ENCODE measurements around the gene HACD2. TPM values are rescaled to one million over a fixed set of nuclear protein-coding genes. Genes with fewer than 3 reads are reported as not detected.

HACD2 gene
- total RNA-seq, 2 experiments from 2014 or later, result 24.3 to 28.8 TPM

DNA sequence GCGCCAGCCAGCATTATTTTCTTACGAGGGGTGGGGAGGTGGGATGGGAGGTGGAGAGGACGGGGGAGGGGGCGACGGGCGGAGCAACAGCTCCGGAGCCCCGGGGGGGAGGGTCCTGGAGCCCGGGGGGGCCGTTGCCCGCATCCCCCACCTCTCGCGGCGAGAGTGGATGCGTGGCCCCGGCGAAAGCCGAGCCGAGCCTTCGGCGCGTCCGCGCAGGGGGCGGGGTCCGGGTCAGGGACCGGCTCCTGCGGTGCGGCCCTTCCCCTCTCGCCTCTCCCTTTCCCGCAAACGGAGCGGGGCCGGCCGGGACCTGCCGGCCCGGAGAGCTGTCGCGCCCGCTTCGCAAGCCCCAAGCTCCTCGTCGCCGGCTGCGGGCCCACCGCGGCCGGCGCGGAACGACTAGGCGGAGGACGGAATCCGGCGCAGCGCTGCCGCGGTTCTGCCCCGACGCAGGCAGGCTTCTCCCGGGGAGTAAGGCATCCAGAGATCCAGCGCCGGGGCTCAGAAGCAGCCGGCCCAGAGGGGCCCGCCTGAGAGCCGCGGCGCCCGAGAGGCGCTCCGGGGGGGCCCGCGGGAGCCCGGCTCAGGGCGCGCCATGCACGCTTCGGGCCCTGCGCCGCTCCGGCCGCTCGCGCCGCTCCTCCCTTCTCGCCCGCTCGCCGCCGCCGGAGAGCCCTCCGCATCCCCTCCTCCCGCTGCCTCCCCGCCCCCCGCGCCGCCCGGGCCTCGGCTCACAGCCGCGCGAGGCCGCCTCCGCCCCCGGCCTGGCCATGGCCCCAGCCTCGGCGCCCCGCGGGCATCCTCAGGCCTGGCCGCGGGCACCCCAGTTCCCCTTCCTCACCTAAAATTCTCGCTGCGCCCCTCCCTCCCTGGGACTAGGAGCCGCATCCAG is 135.5 kb downstream of the HACD2 start:
- peaks cover 7% of the 10 kb centered on the region for H3K4me1 Mint-ChIP-seq
- no peaks in the 10 kb centered on the region for H3K9me3 Mint-ChIP-seq
- no peak overlapping the region for H3K4me3 Mint-ChIP-seq
- CTCF ChIA-PET, result no interaction called here
- POLR2A ChIA-PET, result no interaction called here
- no peaks in the 10 kb centered on the region for H3K36me3 Mint-ChIP-seq (ENCODE audit: low read depth)
- no peak for DNase-seq
- peaks cover 57% of the 10 kb centered on the region for H3K27me3 Mint-ChIP-seq
- no peak overlapping the region for H3K27ac Mint-ChIP-seq

DNA sequence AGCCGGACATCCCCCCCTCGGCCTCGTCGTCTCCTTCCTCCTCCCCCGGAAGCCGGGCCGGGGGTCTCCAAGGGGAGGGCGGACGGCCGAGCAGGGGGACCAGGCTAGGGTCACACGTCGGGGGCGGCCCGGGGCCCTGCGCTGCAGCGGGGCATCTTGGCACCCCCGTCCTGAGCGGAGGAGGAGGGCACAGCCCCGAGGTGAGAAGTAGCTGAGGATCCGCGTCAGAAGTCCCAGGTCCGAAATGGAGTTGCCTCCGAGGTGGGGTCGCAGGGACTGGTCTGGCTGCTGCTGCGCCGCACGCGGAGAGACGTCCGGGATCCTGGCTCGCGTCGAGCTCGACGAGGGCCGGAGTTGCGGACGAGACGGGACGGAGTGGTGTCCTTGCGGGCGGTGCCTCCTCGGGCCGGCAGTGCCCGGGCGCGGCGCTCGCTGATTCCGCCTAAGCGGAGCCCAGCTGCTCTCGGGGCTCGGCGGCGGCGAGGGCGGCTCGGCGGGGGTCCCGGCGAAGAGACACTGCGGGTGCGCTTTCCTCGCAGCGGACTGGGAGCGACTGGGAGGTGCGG is 136.2 kb downstream of the HACD2 start, which contains the start of gene ADCY5:
ADCY5 (minus strand) TSS at position 555 of the 566 bp plus-strand sequence; CDS start at position 10, 545 bp downstream.
- Mint-ChIP-seq H3K27ac (no peak within 1 kb of the TSS), H3K27me3 (peaks cover 60% of the 10 kb centered on the region), H3K4me1 (peaks cover 7% of the 10 kb centered on the region), H3K9me3 (no peaks in the 10 kb centered on the region), H3K36me3 (ENCODE audit: low read depth) (no peaks in the 10 kb centered on the region), H3K4me3 (no peak within 1 kb of the TSS)
- DNase-seq, result no peak
- POLR2A ChIA-PET, result no interaction called here
- CTCF ChIA-PET, result interaction anchor here (1.2 kb wide), 1 partner anchor 50 kb away, joined by 3 read pairs; no protein-coding TSS in a partner anchor

- H3K27me3 Mint-ChIP-seq, result peaks cover 60% of the 10 kb centered on the region
- no peak overlapping the region for H3K27ac Mint-ChIP-seq
- peaks cover 7% of the 10 kb centered on the region for H3K4me1 Mint-ChIP-seq
- no peaks in the 10 kb centered on the region for H3K36me3 Mint-ChIP-seq (ENCODE audit: low read depth)
- ChIA-PET POLR2A (no interaction called here), CTCF (interaction anchor here (0.6 to 1.9 kb wide), 4 partner anchors 11 to 50 kb away, joined by 3 to 7 read pairs (median 3); no protein-coding TSS in a partner anchor)
- H3K9me3 Mint-ChIP-seq, result no peaks in the 10 kb centered on the region
- H3K4me3 Mint-ChIP-seq, result no peak overlapping the region
- peak; percentile 30 for DNase-seq
Measured at GRCh38 chr3:123447749-123448517, 136.9 kb downstream of the HACD2 start.

GRCh38 chr3:123447416-123447748 is 137.5 kb downstream of the HACD2 start:
- no peaks in the 10 kb centered on the region for H3K36me3 Mint-ChIP-seq (ENCODE audit: low read depth)
- no peaks in the 10 kb centered on the region for H3K9me3 Mint-ChIP-seq
- ChIA-PET CTCF (interaction anchor here (0.6 to 1.9 kb wide), 3 partner anchors 11 to 41 kb away, joined by 3 to 7 read pairs (median 3); no protein-coding TSS in a partner anchor), POLR2A (no interaction called here)
- H3K27me3 Mint-ChIP-seq, result peaks cover 60% of the 10 kb centered on the region
- no peak overlapping the region for H3K4me3 Mint-ChIP-seq
- no peak overlapping the region for H3K27ac Mint-ChIP-seq
- H3K4me1 Mint-ChIP-seq, result peaks cover 7% of the 10 kb centered on the region
- no peak for DNase-seq

- H3K4me1 Mint-ChIP-seq, result peaks cover 7% of the 10 kb centered on the region
- POLR2A ChIA-PET, result no interaction called here
- CTCF ChIA-PET, result interaction anchor here (1.5 to 1.9 kb wide), 2 partner anchors 10 to 36 kb away, joined by 3 to 7 read pairs; no protein-coding TSS in a partner anchor
- no peak for DNase-seq
- H3K4me3 Mint-ChIP-seq, result no peak overlapping the region
- peaks cover 58% of the 10 kb centered on the region for H3K27me3 Mint-ChIP-seq
- H3K36me3 Mint-ChIP-seq (ENCODE audit: low read depth), result no peaks in the 10 kb centered on the region
- H3K27ac Mint-ChIP-seq, result no peak overlapping the region
- H3K9me3 Mint-ChIP-seq, result no peaks in the 10 kb centered on the region
Measured at GRCh38 chr3:123446610-123447109, 138.2 kb downstream of the HACD2 start.

DNA sequence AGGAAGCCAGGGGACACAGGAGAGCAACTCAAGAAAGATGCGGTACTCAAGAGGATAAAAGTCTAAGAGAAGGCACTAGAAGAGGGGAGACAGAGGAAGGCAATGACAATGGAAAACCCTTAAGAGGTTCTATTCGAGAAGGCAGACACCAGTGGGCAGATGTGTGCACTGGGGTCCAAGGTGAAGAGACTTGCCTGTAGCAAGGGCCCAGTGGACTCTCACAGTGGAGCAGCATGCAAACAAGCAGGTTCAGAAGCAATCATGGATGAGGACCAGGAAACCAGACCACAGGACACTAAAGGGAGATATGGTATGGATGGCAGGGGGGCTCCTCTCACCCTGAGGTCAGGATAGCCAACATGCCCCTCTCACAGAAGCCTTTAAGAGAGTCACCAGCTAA is 138.6 kb downstream of the HACD2 start:
- no peak overlapping the region for H3K4me3 Mint-ChIP-seq
- CTCF ChIA-PET, result interaction anchor here (1.5 to 1.9 kb wide), 2 partner anchors 10 to 36 kb away, joined by 3 to 7 read pairs; no protein-coding TSS in a partner anchor
- no peaks in the 10 kb centered on the region for H3K9me3 Mint-ChIP-seq
- no peak for DNase-seq
- POLR2A ChIA-PET, result no interaction called here
- peaks cover 7% of the 10 kb centered on the region for H3K4me1 Mint-ChIP-seq
- H3K27me3 Mint-ChIP-seq, result peaks cover 53% of the 10 kb centered on the region
- no peaks in the 10 kb centered on the region for H3K36me3 Mint-ChIP-seq (ENCODE audit: low read depth)
- H3K27ac Mint-ChIP-seq, result no peak overlapping the region

DNA sequence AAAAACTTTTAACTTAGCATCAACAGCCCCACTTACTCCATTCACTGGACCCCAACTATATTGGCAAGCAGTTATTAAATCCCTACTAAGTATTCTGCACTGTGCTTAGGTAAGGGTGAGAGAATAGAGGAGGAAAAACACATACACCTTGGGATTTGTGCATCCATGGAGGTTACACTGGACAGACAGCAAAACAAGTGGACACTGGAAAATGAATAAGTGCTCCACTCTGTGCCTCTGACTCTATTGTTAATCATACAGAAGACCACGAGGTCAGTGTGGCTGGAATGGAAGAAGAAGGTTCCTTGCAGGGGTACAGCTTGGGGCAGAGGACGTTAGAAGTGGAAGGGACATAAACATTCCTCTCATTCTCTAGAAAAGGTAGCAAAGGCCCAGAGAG is 139.2 kb downstream of the HACD2 start:
- Mint-ChIP-seq H3K27ac (no peak overlapping the region), H3K36me3 (ENCODE audit: low read depth) (no peaks in the 10 kb centered on the region), H3K4me3 (no peak overlapping the region), H3K9me3 (no peaks in the 10 kb centered on the region), H3K4me1 (peaks cover 7% of the 10 kb centered on the region), H3K27me3 (peaks cover 48% of the 10 kb centered on the region)
- ChIA-PET POLR2A (no interaction called here), CTCF (interaction anchor here (1.0 kb wide), 1 partner anchor 10 kb away, joined by 3 read pairs; no protein-coding TSS in a partner anchor)
- DNase-seq, result no peak

GRCh38 chr3:123444744-123445143 is 140.1 kb downstream of the HACD2 start:
- peaks cover 39% of the 10 kb centered on the region for H3K27me3 Mint-ChIP-seq
- H3K36me3 Mint-ChIP-seq (ENCODE audit: low read depth), result no peaks in the 10 kb centered on the region
- no peak overlapping the region for H3K4me3 Mint-ChIP-seq
- no peaks in the 10 kb centered on the region for H3K9me3 Mint-ChIP-seq
- POLR2A ChIA-PET, result no interaction called here
- CTCF ChIA-PET, result interaction anchor here (1.0 kb wide), 1 partner anchor 9 kb away, joined by 3 read pairs; no protein-coding TSS in a partner anchor
- H3K4me1 Mint-ChIP-seq, result peaks cover 3% of the 10 kb centered on the region
- no peak overlapping the region for H3K27ac Mint-ChIP-seq
- DNase-seq, result no peak

DNA sequence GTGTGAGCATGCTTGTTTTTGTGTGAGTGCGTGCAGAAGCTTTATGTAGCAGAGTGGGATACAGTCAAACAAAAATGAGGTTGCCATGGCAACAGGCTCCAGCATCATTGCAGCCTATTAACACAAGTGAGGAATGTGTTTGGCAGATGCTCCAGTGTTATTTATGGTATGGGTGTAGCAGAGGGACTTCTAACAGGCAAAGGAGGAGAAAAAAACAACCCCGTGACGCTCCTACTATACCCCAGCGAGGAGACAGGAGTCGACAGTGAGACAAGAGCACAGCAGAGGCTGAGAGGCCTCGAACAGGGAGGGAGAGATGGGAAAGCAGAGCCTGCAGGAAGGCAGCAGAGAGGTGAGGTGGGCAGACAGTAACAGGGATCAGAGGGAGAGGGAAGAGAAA is 140.8 kb downstream of the HACD2 start:
- Mint-ChIP-seq H3K27ac (no peak overlapping the region), H3K4me3 (no peak overlapping the region), H3K9me3 (no peaks in the 10 kb centered on the region), H3K27me3 (peaks cover 39% of the 10 kb centered on the region), H3K4me1 (peaks cover 3% of the 10 kb centered on the region), H3K36me3 (ENCODE audit: low read depth) (no peaks in the 10 kb centered on the region)
- ChIA-PET CTCF (no interaction called here), POLR2A (no interaction called here)
- no peak for DNase-seq

DNA sequence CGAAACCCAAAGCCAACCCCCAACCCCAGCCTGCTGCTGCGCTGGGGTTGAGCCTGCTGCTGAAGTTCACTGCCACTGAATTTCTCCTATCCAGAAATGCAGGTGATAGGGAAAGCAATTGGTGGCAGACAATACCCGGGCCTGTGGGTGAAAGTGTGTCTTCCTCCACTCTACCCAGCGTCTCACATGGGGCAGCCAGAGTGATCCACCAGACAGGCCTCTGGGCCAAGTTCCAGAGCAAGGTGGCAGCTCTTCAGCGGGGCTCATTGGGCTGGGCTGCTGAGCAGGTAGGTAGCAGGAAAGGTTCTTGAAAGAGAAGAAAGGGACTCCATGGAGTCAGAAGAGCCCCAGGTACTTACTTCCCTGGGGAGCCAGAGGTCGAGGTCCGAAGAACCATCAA is 141.9 kb downstream of the HACD2 start:
- Mint-ChIP-seq H3K36me3 (ENCODE audit: low read depth) (no peaks in the 10 kb centered on the region), H3K4me3 (no peak overlapping the region), H3K4me1 (peaks cover 3% of the 10 kb centered on the region), H3K9me3 (no peaks in the 10 kb centered on the region), H3K27ac (no peak overlapping the region), H3K27me3 (peaks cover 39% of the 10 kb centered on the region)
- ChIA-PET CTCF (no interaction called here), POLR2A (no interaction called here)
- no peak for DNase-seq

GRCh38 chr3:123442125-123442524 is 142.7 kb downstream of the HACD2 start:
- ChIA-PET CTCF (no interaction called here), POLR2A (no interaction called here)
- H3K9me3 Mint-ChIP-seq, result no peaks in the 10 kb centered on the region
- H3K36me3 Mint-ChIP-seq (ENCODE audit: low read depth), result no peaks in the 10 kb centered on the region
- peaks cover 3% of the 10 kb centered on the region for H3K4me1 Mint-ChIP-seq
- H3K27me3 Mint-ChIP-seq, result peaks cover 39% of the 10 kb centered on the region
- H3K4me3 Mint-ChIP-seq, result no peak overlapping the region
- no peak for DNase-seq
- H3K27ac Mint-ChIP-seq, result no peak overlapping the region
